Tibial nerve (tissue), 4 donors: ENCODE measurements around the gene WFIKKN2. TPM values are rescaled to one million over a fixed set of nuclear protein-coding genes. Genes with fewer than 3 reads are reported as not detected.
A peak's percentile ranks its signal among the peaks of the same experiment; 100 is the strongest.

Experiments used
- DNase-seq, 2 donors: peaks; one replicate each; pipeline ENCODE4 v3.0.0-alpha.2; 2019; ENCODE audit warnings: low spot score in 2 of 2
- H3K27ac ChIP-seq, 4 donors: fragments of 200-600 bp; sonication (generic) in 3 of 4; one replicate each; pipeline ENCODE4 v1.5.1; 2017 to 2019; ENCODE audit warnings: mild to moderate bottlenecking in 1 of 4
- H3K27me3 ChIP-seq, 2 donors: fragments of 200-600 bp; sonication (generic) in 1 of 2; one replicate each; pipeline versions ENCODE4 v1.5.1 to v1.6.0; 2017 to 2019
- H3K36me3 ChIP-seq, 3 donors: fragments of 200-600 bp; sonication (generic); one replicate each; pipeline ENCODE4 v1.5.1; 2018 to 2019
- H3K4me1 ChIP-seq, 4 donors: fragments of 200-600 bp; sonication (generic) in 3 of 4; one replicate each; pipeline ENCODE4 v1.5.1; 2017 to 2019
- H3K4me3 ChIP-seq, 4 donors: fragments of 200-600 bp; sonication (generic) in 3 of 4; one replicate each; pipeline ENCODE4 v1.5.1; 2017 to 2019; ENCODE audit warnings: mild to moderate bottlenecking in 1 of 4, moderate library complexity in 1 of 4
- H3K9me3 ChIP-seq, 4 donors: fragments of 200-600 bp; sonication (generic) in 3 of 4; one replicate each; pipeline ENCODE4 v1.5.1; 2017 to 2019
- EP300 ChIP-seq, 2 donors: sonication (generic); formaldehyde crosslinking; IDR thresholded peaks; one replicate each; pipeline ENCODE4 v1.6.1; 2017; ENCODE audit warnings: antibody characterized with exemption in 2 of 2, mild to moderate bottlenecking in 1 of 2
- POLR2A ChIP-seq, 2 donors: fragments of 450-650 bp; IDR thresholded peaks; one replicate each; pipeline ENCODE4 v1.6.1; 2017; ENCODE audit warnings: antibody characterized with exemption in 2 of 2, mild to moderate bottlenecking in 2 of 2, moderate library complexity in 2 of 2
- WGBS, 2 donors: methylation state at CpG; one replicate each; pipeline ENCODE4 v1.1.5; 2018; 5-methylcytosine and 5-hydroxymethylcytosine counted together
- total RNA-seq, 4 donors: library from RNA; depleted of rRNA; stranded (reverse); fragments of >200 nt; gene quantifications; one replicate each; pipeline ENCODE4 v1.1.0, GENCODE V29; 2016
- TF ChIP-seq, protein P1 (sequence below), 5 experiments: fragments of 200-600 bp in 3 of 5; fragments of 450-650 bp in 2 of 5; sonication (generic) in 3 of 5; IDR thresholded peaks; one replicate each; pipeline ENCODE4 v1.5.1; 2016 to 2019; ENCODE audit warnings: antibody characterized with exemption in 5 of 5, mild to moderate bottlenecking in 3 of 5, moderate library complexity in 2 of 5

Gene WFIKKN2
- total RNA-seq, 4 donors from 2014 or later: 1.0 to 2.2 (median 1.2) TPM; not detected in 1

DNA sequence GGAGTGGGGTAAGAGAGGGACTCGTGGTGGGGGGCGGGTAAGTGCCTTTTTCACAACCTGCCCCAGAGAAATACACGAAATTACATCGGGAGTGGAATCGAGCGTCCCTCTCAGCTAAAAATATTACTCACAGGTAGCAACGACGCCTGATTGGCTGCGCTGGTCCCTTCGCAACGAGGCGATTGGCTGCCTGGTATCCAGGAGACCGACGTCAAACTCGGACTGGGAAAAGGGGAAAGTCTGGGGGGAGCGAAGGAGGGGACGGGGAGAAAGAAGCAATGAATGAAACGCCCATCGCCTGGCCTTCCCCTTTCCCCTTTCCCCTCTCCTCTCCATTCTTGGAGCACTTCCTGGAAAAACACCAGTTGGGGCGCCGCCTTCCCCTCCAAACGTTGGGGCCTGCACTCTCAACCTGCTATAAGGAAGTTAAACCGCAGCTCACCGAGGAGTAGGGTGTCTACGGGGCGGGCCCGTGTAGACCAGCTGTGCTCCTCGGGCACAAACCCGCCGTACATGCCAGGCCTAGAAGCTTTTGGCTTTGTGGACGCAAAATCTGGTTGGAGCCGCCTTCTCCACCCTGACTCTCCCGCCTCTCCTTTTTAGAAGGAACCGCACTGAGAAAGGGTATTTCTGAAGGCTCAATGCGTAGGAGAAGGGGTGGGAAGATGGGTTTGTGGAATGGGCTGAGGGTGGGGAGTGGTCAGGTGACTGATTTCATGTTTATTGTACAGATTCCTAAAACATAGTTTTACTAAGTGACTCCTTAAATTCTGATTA lies 32.2 kb downstream of the WFIKKN2 start:
- Histone ChIP-seq H3K27ac (peak overlapping the region; percentile 98 to 100 (median 100)), H3K4me3 (peak overlapping the region; percentile 92 to 98 (median 97)), H3K4me1 (peaks cover 0 to 49% (median 10%) of the 10 kb centered on the region in 4 donors), H3K9me3 (no peaks in the 10 kb centered on the region), H3K27me3 (no peaks in the 10 kb centered on the region), H3K36me3 (peaks cover 0 to 11% (median 4%) of the 10 kb centered on the region in 3 donors)
- peak; percentile 92 to 97 for DNase-seq
- WGBS, 2 donors: 0 to 1% methylated on average over 35 of the region's 35 CpGs
- TF ChIP-seq POLR2A (IDR thresholded peaks at IDR 0.05) (peak; percentile 80 to 94), EP300 (IDR thresholded peaks at IDR 0.05) (peak; percentile 49 to 96)
- TF ChIP-seq, protein P1, sequence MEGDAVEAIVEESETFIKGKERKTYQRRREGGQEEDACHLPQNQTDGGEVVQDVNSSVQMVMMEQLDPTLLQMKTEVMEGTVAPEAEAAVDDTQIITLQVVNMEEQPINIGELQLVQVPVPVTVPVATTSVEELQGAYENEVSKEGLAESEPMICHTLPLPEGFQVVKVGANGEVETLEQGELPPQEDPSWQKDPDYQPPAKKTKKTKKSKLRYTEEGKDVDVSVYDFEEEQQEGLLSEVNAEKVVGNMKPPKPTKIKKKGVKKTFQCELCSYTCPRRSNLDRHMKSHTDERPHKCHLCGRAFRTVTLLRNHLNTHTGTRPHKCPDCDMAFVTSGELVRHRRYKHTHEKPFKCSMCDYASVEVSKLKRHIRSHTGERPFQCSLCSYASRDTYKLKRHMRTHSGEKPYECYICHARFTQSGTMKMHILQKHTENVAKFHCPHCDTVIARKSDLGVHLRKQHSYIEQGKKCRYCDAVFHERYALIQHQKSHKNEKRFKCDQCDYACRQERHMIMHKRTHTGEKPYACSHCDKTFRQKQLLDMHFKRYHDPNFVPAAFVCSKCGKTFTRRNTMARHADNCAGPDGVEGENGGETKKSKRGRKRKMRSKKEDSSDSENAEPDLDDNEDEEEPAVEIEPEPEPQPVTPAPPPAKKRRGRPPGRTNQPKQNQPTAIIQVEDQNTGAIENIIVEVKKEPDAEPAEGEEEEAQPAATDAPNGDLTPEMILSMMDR (IDR thresholded peaks at IDR 0.05): peak in 2 of 5 experiments; percentile 19 to 40

- WGBS, 2 donors: 1 to 2% methylated on average over 1 of the region's 1 CpG
- Histone ChIP-seq H3K4me1 (peaks cover 0 to 48% (median 8%) of the 10 kb centered on the region in 4 donors), H3K4me3 (peak overlapping the region; percentile 92 to 98 (median 97)), H3K36me3 (peaks cover 0 to 5% (median 0%) of the 10 kb centered on the region in 3 donors), H3K27me3 (no peaks in the 10 kb centered on the region), H3K9me3 (no peaks in the 10 kb centered on the region), H3K27ac (peak overlapping the region; percentile 98 to 100 (median 100))
- TF ChIP-seq EP300 (IDR thresholded peaks at IDR 0.05) (no peak), POLR2A (IDR thresholded peaks at IDR 0.05) (no peak)
- TF ChIP-seq, protein P1 (IDR thresholded peaks at IDR 0.05): no peak
- DNase-seq: no peak
Measured at GRCh38 chr17:50868140-50868438, 32.7 kb downstream of the WFIKKN2 start.

DNA sequence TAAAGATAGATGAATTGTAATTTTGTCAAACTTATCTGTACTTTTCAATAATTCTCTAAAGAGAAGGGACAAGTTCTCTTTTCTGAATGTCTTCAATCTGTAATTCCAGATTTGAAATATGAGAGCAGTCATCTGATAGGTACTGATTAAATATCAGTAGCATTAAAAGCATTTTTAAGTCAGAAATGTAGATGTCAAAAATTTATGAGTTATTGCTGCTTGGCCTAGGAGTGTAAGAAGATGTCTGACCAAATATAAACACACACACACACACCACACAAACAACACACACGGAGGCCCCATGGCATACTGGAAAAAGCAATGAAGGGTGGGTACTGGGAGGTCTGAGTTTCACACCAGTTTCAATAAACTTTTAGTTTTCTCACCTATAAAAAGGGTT lies 33.2 kb downstream of the WFIKKN2 start:
- H3K27me3 ChIP-seq: no peaks in the 10 kb centered on the region
- TF ChIP-seq EP300 (IDR thresholded peaks at IDR 0.05) (no peak), POLR2A (IDR thresholded peaks at IDR 0.05) (no peak)
- TF ChIP-seq, protein P1 (IDR thresholded peaks at IDR 0.05): no peak
- H3K9me3 ChIP-seq: no peaks in the 10 kb centered on the region
- H3K36me3 ChIP-seq: peaks cover 0 to under 1% (median 0%) of the 10 kb centered on the region in 3 donors
- WGBS, 2 donors: 38 to 48% methylated on average over 1 of the region's 1 CpG
- H3K27ac ChIP-seq: peak overlapping the region; percentile 98 to 100 (median 100)
- H3K4me1 ChIP-seq: peaks cover 0 to 43% (median 5%) of the 10 kb centered on the region in 4 donors
- peak overlapping the region in 3 of 4 donors; percentile 92 to 98 (median 97) for H3K4me3 ChIP-seq
- DNase-seq: no peak

- no peaks in the 10 kb centered on the region for H3K27me3 ChIP-seq
- no peaks in the 10 kb centered on the region for H3K36me3 ChIP-seq
- H3K9me3 ChIP-seq: no peaks in the 10 kb centered on the region
- no peak for DNase-seq
- TF ChIP-seq EP300 (IDR thresholded peaks at IDR 0.05) (no peak), POLR2A (IDR thresholded peaks at IDR 0.05) (no peak)
- TF ChIP-seq, protein P1 (IDR thresholded peaks at IDR 0.05): no peak
- H3K27ac ChIP-seq: peak overlapping the region in 2 of 4 donors; percentile 6 to 40
- H3K4me1 ChIP-seq: peaks cover 0 to 45% (median 8%) of the 10 kb centered on the region in 4 donors
- 64 to 74% methylated on average over 4 of the region's 4 CpGs for WGBS, 2 donors
- no peak overlapping the region for H3K4me3 ChIP-seq
Measured at GRCh38 chr17:50871364-50871763, 36.0 kb downstream of the WFIKKN2 start.

DNA sequence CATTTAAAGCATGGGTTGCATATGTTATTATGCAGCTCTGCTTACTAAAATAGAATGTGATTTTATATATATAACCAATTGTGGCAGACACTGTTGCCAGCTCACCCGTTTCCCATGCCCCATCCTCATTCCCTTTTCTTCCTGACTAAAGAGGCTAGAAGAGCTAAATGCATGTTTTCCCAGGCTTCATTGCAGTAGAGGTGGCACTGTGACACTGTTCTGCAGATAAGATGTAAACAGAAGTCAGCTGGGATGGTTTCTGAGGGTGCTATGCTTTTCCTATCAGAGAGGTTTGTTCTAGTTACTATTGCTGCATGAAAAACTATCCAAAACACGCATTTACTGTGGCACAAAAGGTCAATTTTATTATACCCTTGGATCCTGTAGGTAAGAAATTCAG lies 36.5 kb downstream of the WFIKKN2 start:
- H3K4me3 ChIP-seq: no peak overlapping the region
- 67 to 77% methylated on average over 2 of the region's 2 CpGs for WGBS, 2 donors
- H3K27ac ChIP-seq: peak overlapping the region in 2 of 4 donors; percentile 8 to 40
- H3K9me3 ChIP-seq: no peaks in the 10 kb centered on the region
- peaks cover 0 to 45% (median 8%) of the 10 kb centered on the region in 4 donors for H3K4me1 ChIP-seq
- no peak for DNase-seq
- TF ChIP-seq POLR2A (IDR thresholded peaks at IDR 0.05) (no peak), EP300 (IDR thresholded peaks at IDR 0.05) (no peak)
- TF ChIP-seq, protein P1 (IDR thresholded peaks at IDR 0.05): no peak
- no peaks in the 10 kb centered on the region for H3K27me3 ChIP-seq
- H3K36me3 ChIP-seq: no peaks in the 10 kb centered on the region
